MG63 (cell line): ENCODE data around the gene C15orf40. TPM values are rescaled to one million over a fixed set of nuclear protein-coding genes. Genes with fewer than 3 reads are reported as not detected.
"Not testable (repeated sequence)": the region's sequence is repeated elsewhere in the genome, so short reads cannot be mapped to it uniquely, and the experiment has no call there.

ENCODE experiments used
- DNase-seq: peaks from one replicate; pipeline ENCODE4 v3.0.0-alpha.2; 2020
- H3K27me3 ChIP-seq: fragments of 250-450 bp; sonication (Bioruptor Pico); 2 replicates; pipeline ENCODE4 v1.5.1; 2020; ENCODE audit warnings: mild to moderate bottlenecking, moderate library complexity
- H3K36me3 ChIP-seq: fragments of 250-450 bp; sonication (Bioruptor Pico); 2 replicates; pipeline ENCODE4 v1.5.1; 2020; ENCODE audit warnings: mild to moderate bottlenecking, moderate library complexity
- H3K4me3 ChIP-seq: fragments of 250-450 bp; sonication (Bioruptor Pico); 2 replicates; pipeline ENCODE4 v1.5.1; 2020; ENCODE audit warnings: mild to moderate bottlenecking, moderate library complexity
- H3K9me3 ChIP-seq: fragments of 250-450 bp; sonication (Bioruptor Pico); 2 replicates; pipeline ENCODE4 v1.5.1; 2020; ENCODE audit warnings: mild to moderate bottlenecking, moderate library complexity
- total RNA-seq: library from RNA; depleted of rRNA; stranded (reverse); fragments of >200 nt; shearing (Covaris generic); gene quantifications from 2 replicates; pipeline ENCODE4 v1.2.3, GENCODE V29; 2014; ENCODE audit warnings: low replicate concordance

Gene C15orf40
- total RNA-seq, 1 experiment from 2014 or later: 41.4 TPM

- not testable (repeated sequence) for DNase-seq, H3K9me3 ChIP-seq, H3K4me3 ChIP-seq, H3K36me3 ChIP-seq, H3K27me3 ChIP-seq
Measured at GRCh38 chr15:83000672-83001031, 10.8 kb downstream of the C15orf40 start.

GRCh38 chr15:82999905-83000671 is 11.4 kb downstream of the C15orf40 start:
- no peaks in the 10 kb centered on the region for H3K9me3 ChIP-seq
- peak; percentile 7 for DNase-seq
- peaks cover 3% of the 10 kb centered on the region for H3K36me3 ChIP-seq
- no peaks in the 10 kb centered on the region for H3K27me3 ChIP-seq
- peak overlapping the region; percentile 30 for H3K4me3 ChIP-seq

GRCh38 chr15:82999426-82999825 is 12.0 kb downstream of the C15orf40 start:
- no peak for DNase-seq

GRCh38 chr15:82995938-82996337 is 15.5 kb downstream of the C15orf40 start:
- H3K27me3 ChIP-seq: no peaks in the 10 kb centered on the region
- H3K9me3 ChIP-seq: no peaks in the 10 kb centered on the region
- no peak for DNase-seq
- no peak overlapping the region for H3K4me3 ChIP-seq
- peaks cover 7% of the 10 kb centered on the region for H3K36me3 ChIP-seq

More at GRCh38 chr15:82999426-82999825, 12.0 kb downstream of the C15orf40 start:
- no peak overlapping the region for H3K4me3 ChIP-seq
- H3K36me3 ChIP-seq: no peaks in the 10 kb centered on the region
- H3K9me3 ChIP-seq: no peaks in the 10 kb centered on the region
- no peaks in the 10 kb centered on the region for H3K27me3 ChIP-seq

GRCh38 chr15:82995076-82995475 is 16.4 kb downstream of the C15orf40 start:
- Histone ChIP-seq H3K36me3 (peaks cover 13% of the 10 kb centered on the region), H3K9me3 (no peaks in the 10 kb centered on the region), H3K27me3 (no peaks in the 10 kb centered on the region), H3K4me3 (no peak overlapping the region)
- DNase-seq: no peak

- Histone ChIP-seq H3K9me3 (no peaks in the 10 kb centered on the region), H3K4me3 (no peak overlapping the region), H3K27me3 (no peaks in the 10 kb centered on the region), H3K36me3 (peaks cover 29% of the 10 kb centered on the region)
- DNase-seq: no peak
Measured at GRCh38 chr15:82993144-82993543, 18.3 kb downstream of the C15orf40 start.

GRCh38 chr15:82992436-82992998 is 18.9 kb downstream of the C15orf40 start:
- Histone ChIP-seq H3K27me3 (no peaks in the 10 kb centered on the region), H3K4me3 (no peak overlapping the region), H3K9me3 (no peaks in the 10 kb centered on the region), H3K36me3 (peaks cover 35% of the 10 kb centered on the region)
- no peak for DNase-seq

GRCh38 chr15:82986442-82986780 is 25.0 kb downstream of the C15orf40 start:
- DNase-seq: no peak
- Histone ChIP-seq H3K36me3 (peaks cover 43% of the 10 kb centered on the region), H3K4me3 (peak overlapping the region; percentile 78)

GRCh38 chr15:82985688-82986441 is 25.6 kb downstream of the C15orf40 start, which contains the start of gene RAMAC:
Gene RAMAC, plus strand, starts transcription at chr15:82986210. Its CDS starts 2,809 bp downstream, at chr15:82989019.
- peak within 1 kb of the TSS; percentile 78 for H3K4me3 ChIP-seq
- peaks cover 37% of the 10 kb centered on the region for H3K36me3 ChIP-seq
- no peaks in the 10 kb centered on the region for H3K9me3 ChIP-seq
- H3K27me3 ChIP-seq: no peaks in the 10 kb centered on the region
- peak; percentile 93 for DNase-seq

More at GRCh38 chr15:82986442-82986780, 25.0 kb downstream of the C15orf40 start:
- Histone ChIP-seq H3K27me3 (no peaks in the 10 kb centered on the region), H3K9me3 (no peaks in the 10 kb centered on the region)

GRCh38 chr15:82980981-82981380 is 30.5 kb downstream of the C15orf40 start:
- no peaks in the 10 kb centered on the region for H3K27me3 ChIP-seq
- DNase-seq: no peak
- no peaks in the 10 kb centered on the region for H3K9me3 ChIP-seq
- no peak overlapping the region for H3K4me3 ChIP-seq
- peaks cover 5% of the 10 kb centered on the region; the same call in 1 of the 2 replicates for H3K36me3 ChIP-seq

- no peak for DNase-seq
- Histone ChIP-seq H3K36me3 (no peaks in the 10 kb centered on the region), H3K27me3 (no peaks in the 10 kb centered on the region)
Measured at GRCh38 chr15:82979726-82980125, 31.7 kb downstream of the C15orf40 start.

GRCh38 chr15:82978438-82978837 is 33.0 kb downstream of the C15orf40 start:
- H3K9me3 ChIP-seq: no peaks in the 10 kb centered on the region
- H3K36me3 ChIP-seq: no peaks in the 10 kb centered on the region
- DNase-seq: no peak
- no peak overlapping the region for H3K4me3 ChIP-seq
- H3K27me3 ChIP-seq: no peaks in the 10 kb centered on the region

More at GRCh38 chr15:82979726-82980125, 31.7 kb downstream of the C15orf40 start:
- H3K9me3 ChIP-seq: no peaks in the 10 kb centered on the region
- no peak overlapping the region for H3K4me3 ChIP-seq

GRCh38 chr15:82977076-82977475 is 34.4 kb downstream of the C15orf40 start:
- no peak overlapping the region for H3K4me3 ChIP-seq
- no peaks in the 10 kb centered on the region for H3K27me3 ChIP-seq
- DNase-seq: no peak
- no peaks in the 10 kb centered on the region for H3K36me3 ChIP-seq
- H3K9me3 ChIP-seq: no peaks in the 10 kb centered on the region

- H3K36me3 ChIP-seq: no peaks in the 10 kb centered on the region
- H3K4me3 ChIP-seq: no peak overlapping the region
- H3K9me3 ChIP-seq: no peaks in the 10 kb centered on the region
- no peak for DNase-seq
- no peaks in the 10 kb centered on the region for H3K27me3 ChIP-seq
Measured at GRCh38 chr15:82972990-82973389, 38.4 kb downstream of the C15orf40 start.

GRCh38 chr15:82971218-82971984 is 40.0 kb downstream of the C15orf40 start:
- Histone ChIP-seq H3K36me3 (no peaks in the 10 kb centered on the region), H3K27me3 (no peaks in the 10 kb centered on the region), H3K9me3 (no peaks in the 10 kb centered on the region), H3K4me3 (no peak overlapping the region)
- no peak for DNase-seq

GRCh38 chr15:82970696-82971095 is 40.7 kb downstream of the C15orf40 start:
- Histone ChIP-seq H3K4me3 (no peak overlapping the region), H3K27me3 (no peaks in the 10 kb centered on the region), H3K36me3 (no peaks in the 10 kb centered on the region)

More at GRCh38 chr15:82970696-82971095, 40.7 kb downstream of the C15orf40 start:
- H3K9me3 ChIP-seq: no peaks in the 10 kb centered on the region
- no peak for DNase-seq
